H9 (cell line): ENCODE data around the gene OBP2B. TPM values are rescaled to one million over a fixed set of nuclear protein-coding genes. Genes with fewer than 3 reads are reported as not detected.
"Not testable (repeated sequence)": the region's sequence is repeated elsewhere in the genome, so short reads cannot be mapped to it uniquely, and the experiment has no call there.

Source experiments
- DNase-seq: peaks from one replicate; pipeline ENCODE4 v3.0.0-alpha.2; 2017
- H2AFZ ChIP-seq: one replicate; pipeline ENCODE4 v1.6.1; 2013; ENCODE audit warnings: mild to moderate bottlenecking, low read length, control low read depth, moderate library complexity
- H2AK5ac ChIP-seq: 2 replicates; pipeline ENCODE4 v1.6.1; 2013; ENCODE audit warnings: low read length, control low read depth, mixed read lengths; ENCODE audit not compliant: insufficient read length
- H2BK120ac ChIP-seq: one replicate; pipeline ENCODE4 v1.6.1; 2013; ENCODE audit warnings: low read depth, mild to moderate bottlenecking, low read length, control low read depth, inconsistent platforms; ENCODE audit not compliant: poor library complexity, severe bottlenecking
- H2BK12ac ChIP-seq: 2 replicates; pipeline ENCODE4 v1.6.1; 2013; ENCODE audit warnings: low read length, control low read depth, mixed read lengths, low read depth; ENCODE audit not compliant: insufficient read length
- H2BK15ac ChIP-seq: 2 replicates; pipeline ENCODE4 v1.6.1; 2013; ENCODE audit warnings: low read depth, low read length, control low read depth
- H2BK20ac ChIP-seq: one replicate; pipeline ENCODE4 v1.6.1; 2013; ENCODE audit warnings: low read depth, mild to moderate bottlenecking, low read length, control low read depth, inconsistent platforms; ENCODE audit not compliant: poor library complexity, severe bottlenecking
- H2BK5ac ChIP-seq: 2 replicates; pipeline ENCODE4 v1.6.1; 2013; ENCODE audit warnings: low read length, control low read depth, mixed read lengths; ENCODE audit not compliant: insufficient read length
- H3K14ac ChIP-seq: 2 replicates; pipeline ENCODE4 v1.6.1; 2013; ENCODE audit warnings: low read length, control low read depth; ENCODE audit not compliant: insufficient read depth
- H3K18ac ChIP-seq: 2 replicates; pipeline ENCODE4 v1.6.1; 2013; ENCODE audit warnings: low read depth, mild to moderate bottlenecking, mixed read lengths, low read length, control low read depth; ENCODE audit not compliant: insufficient read length
- H3K23ac ChIP-seq: 2 replicates; pipeline ENCODE4 v1.6.1; 2013; ENCODE audit warnings: low read length, control low read depth, mixed read lengths, low read depth; ENCODE audit not compliant: insufficient read length
- H3K23me2 ChIP-seq: 2 replicates; pipeline ENCODE4 v1.6.1; 2013; ENCODE audit warnings: low read depth, mild to moderate bottlenecking, mixed read lengths, low read length, control low read depth; ENCODE audit not compliant: insufficient read length, poor library complexity, severe bottlenecking
- H3K27ac ChIP-seq: 2 replicates; pipeline ENCODE4 v1.5.1; 2013; ENCODE audit warnings: low read length, control low read depth, mixed read lengths, low read depth; ENCODE audit not compliant: insufficient read length
- H3K27me3 ChIP-seq: 2 replicates; pipeline ENCODE4 v1.6.1; 2013; ENCODE audit warnings: low read length, control low read depth, inconsistent platforms; ENCODE audit not compliant: insufficient read depth
- H3K4ac ChIP-seq: 2 replicates; pipeline ENCODE4 v1.6.1; 2013; ENCODE audit warnings: low read depth, mild to moderate bottlenecking, control low read depth, inconsistent platforms, low read length, moderate library complexity
- H3K4me1 ChIP-seq: 2 replicates; pipeline ENCODE4 v1.6.1; 2013; ENCODE audit warnings: low read length, control low read depth, inconsistent platforms; ENCODE audit not compliant: insufficient read depth
- H3K4me2 ChIP-seq: 2 replicates; pipeline ENCODE4 v1.6.1; 2013; ENCODE audit warnings: low read length, control low read depth, mixed read lengths; ENCODE audit not compliant: insufficient read length, insufficient read depth
- H3K56ac ChIP-seq: 2 replicates; pipeline ENCODE4 v1.6.1; 2013; ENCODE audit warnings: low read depth, mild to moderate bottlenecking, mixed read lengths, low read length, control low read depth; ENCODE audit not compliant: insufficient read length
- H3K79me1 ChIP-seq: 2 replicates; pipeline ENCODE4 v1.6.1; 2013; ENCODE audit warnings: low read depth, mild to moderate bottlenecking, moderate library complexity, low read length, control low read depth, inconsistent platforms; ENCODE audit not compliant: insufficient read depth, poor library complexity, severe bottlenecking
- H3K79me2 ChIP-seq: 2 replicates; pipeline ENCODE4 v1.6.1; 2013; ENCODE audit warnings: low read length, control low read depth, inconsistent platforms; ENCODE audit not compliant: insufficient read depth
- H3K9ac ChIP-seq: 2 replicates; pipeline ENCODE4 v1.6.1; 2013; ENCODE audit warnings: low read length, control low read depth, mixed read lengths; ENCODE audit not compliant: insufficient read length; ENCODE audit errors: extremely low read depth
- H3K9me3 ChIP-seq: one replicate; pipeline ENCODE4 v1.6.1; 2013; ENCODE audit warnings: low read depth, low read length, inconsistent platforms; ENCODE audit not compliant: control insufficient read depth
- H3T11ph ChIP-seq: one replicate; pipeline ENCODE4 v1.6.1; 2013; ENCODE audit warnings: mild to moderate bottlenecking, low read length, control low read depth, inconsistent platforms
- H4K20me1 ChIP-seq: one replicate; pipeline ENCODE4 v1.6.1; 2013; ENCODE audit not compliant: control insufficient read depth, insufficient read length, insufficient read depth
- H4K5ac ChIP-seq: 2 replicates; pipeline ENCODE4 v1.6.1; 2013; ENCODE audit warnings: low read depth, mild to moderate bottlenecking, mixed read lengths, low read length, control low read depth; ENCODE audit not compliant: insufficient read length
- H4K8ac ChIP-seq: replicated peaks from 2 replicates; pipeline ENCODE4 v1.6.1; 2013; ENCODE audit warnings: low read length, control low read depth, mixed read lengths, low read depth; ENCODE audit not compliant: insufficient read length
- H4K91ac ChIP-seq: 2 replicates; pipeline ENCODE4 v1.6.1; 2013; ENCODE audit warnings: low read depth, mild to moderate bottlenecking, moderate library complexity, mixed read lengths, low read length, control low read depth; ENCODE audit not compliant: insufficient read length
- H3K27ac Mint-ChIP-seq, 3 experiments: 2 replicates in 2 of 3; 3 replicates in 1 of 3; pipeline ENCODE4 v1.8.0; 2020 to 2021; ENCODE audit warnings: mixed read lengths in 3 of 3, mild to moderate bottlenecking in 1 of 3, moderate library complexity in 1 of 3
- H3K27me3 Mint-ChIP-seq: 2 replicates; pipeline ENCODE4 v1.8.0; 2021; ENCODE audit warnings: low read depth, mild to moderate bottlenecking, moderate library complexity, mixed read lengths
- H3K36me3 Mint-ChIP-seq, 3 experiments: 2 replicates in 2 of 3; 3 replicates in 1 of 3; pipeline ENCODE4 v1.8.0; 2020 to 2021; ENCODE audit warnings: low read depth in 3 of 3, mixed read lengths in 3 of 3; ENCODE audit not compliant: insufficient read depth in 1 of 3
- H3K4me1 Mint-ChIP-seq, 2 experiments: 2 replicates each; pipeline ENCODE4 v1.8.0; 2020; ENCODE audit warnings: mixed read lengths in 2 of 2
- H3K4me3 Mint-ChIP-seq, 2 experiments: 2 replicates in 1 of 2; 3 replicates in 1 of 2; pipeline ENCODE4 v1.8.0; 2020 to 2021; ENCODE audit warnings: mild to moderate bottlenecking in 2 of 2, mixed read lengths in 2 of 2, moderate library complexity in 1 of 2
- H3K9me3 Mint-ChIP-seq, 2 experiments: 2 replicates in 1 of 2; 3 replicates in 1 of 2; pipeline ENCODE4 v1.8.0; 2020; ENCODE audit warnings: mild to moderate bottlenecking in 2 of 2, mixed read lengths in 2 of 2, moderate library complexity in 1 of 2
- WGBS: extraction: QIAGEN DNeasy Blood & Tissue Kit; methylation state at CpG from one replicate; pipeline ENCODE4 v1.1.7; 2013; ENCODE audit warnings: missing lambda C conversion rate, low lambda C conversion rate, mixed read lengths; ENCODE audit not compliant: insufficient read length; ENCODE audit errors: extremely low coverage; 5-methylcytosine and 5-hydroxymethylcytosine counted together
- total RNA-seq: library from RNA; stranded (reverse); gene quantifications from 2 replicates; pipeline ENCODE4 v1.2.1, GENCODE V29; 2021

OBP2B gene
- total RNA-seq, 1 experiment from 2014 or later = not detected

GRCh38 chr9:133217333-133217988 is 8.4 kb upstream of the OBP2B start:
- not testable (repeated sequence) for H3K79me1 ChIP-seq, H2AK5ac ChIP-seq, H3K36me3 Mint-ChIP-seq, H2BK5ac ChIP-seq, H3T11ph ChIP-seq, H3K9me3 ChIP-seq, H3K23ac ChIP-seq, H3K79me2 ChIP-seq, H4K8ac ChIP-seq, H3K27ac ChIP-seq, H3K4me2 ChIP-seq, H2AFZ ChIP-seq, H3K14ac ChIP-seq, H2BK12ac ChIP-seq, H3K27ac Mint-ChIP-seq, H3K4me1 ChIP-seq, H3K4me1 Mint-ChIP-seq, H4K5ac ChIP-seq, H3K4ac ChIP-seq, H2BK15ac ChIP-seq, H3K56ac ChIP-seq, H2BK120ac ChIP-seq, H4K20me1 ChIP-seq, H3K27me3 ChIP-seq, H2BK20ac ChIP-seq, H3K9ac ChIP-seq, H3K18ac ChIP-seq, H3K23me2 ChIP-seq, H4K91ac ChIP-seq, H3K4me3 Mint-ChIP-seq
- DNase-seq = peak; percentile 24
- Mint-ChIP-seq H3K9me3 (peaks cover 9 to 14% of the 10 kb centered on the region in 2 experiments; a peak in 4 of 5 replicates), H3K27me3 (peaks cover 100% of the 10 kb centered on the region)
- no CpG with 5 or more reads among the region's 12 CpGs for WGBS

GRCh38 chr9:133214276-133214675 is 5.2 kb upstream of the OBP2B start:
- H3K4me1 ChIP-seq, H3K27ac ChIP-seq, H2AFZ ChIP-seq, H3K4me3 Mint-ChIP-seq, H3K14ac ChIP-seq, H3K79me2 ChIP-seq, H3K18ac ChIP-seq, H3K23me2 ChIP-seq, H2BK20ac ChIP-seq, H3K36me3 Mint-ChIP-seq, H3K27ac Mint-ChIP-seq, H4K8ac ChIP-seq, H4K91ac ChIP-seq, H2AK5ac ChIP-seq, DNase-seq, H2BK15ac ChIP-seq, H3K4ac ChIP-seq, H3K9me3 ChIP-seq, H3K23ac ChIP-seq, H2BK12ac ChIP-seq, H3K4me2 ChIP-seq, H3K9ac ChIP-seq, H3T11ph ChIP-seq, H3K79me1 ChIP-seq, H2BK5ac ChIP-seq, H4K5ac ChIP-seq, H3K4me1 Mint-ChIP-seq, H3K27me3 ChIP-seq, H2BK120ac ChIP-seq, H3K56ac ChIP-seq, H4K20me1 ChIP-seq: not testable (repeated sequence)
- no CpG with 5 or more reads among the region's 4 CpGs for WGBS
- Mint-ChIP-seq H3K9me3 (peaks cover 13 to 14% of the 10 kb centered on the region in 2 experiments; a peak in 4 of 5 replicates), H3K27me3 (peaks cover 99% of the 10 kb centered on the region)
